ENCODE results near the gene MCF2L.
A peak's percentile ranks its signal among the peaks of the same experiment; 100 is the strongest.

MCF2L gene

DNA sequence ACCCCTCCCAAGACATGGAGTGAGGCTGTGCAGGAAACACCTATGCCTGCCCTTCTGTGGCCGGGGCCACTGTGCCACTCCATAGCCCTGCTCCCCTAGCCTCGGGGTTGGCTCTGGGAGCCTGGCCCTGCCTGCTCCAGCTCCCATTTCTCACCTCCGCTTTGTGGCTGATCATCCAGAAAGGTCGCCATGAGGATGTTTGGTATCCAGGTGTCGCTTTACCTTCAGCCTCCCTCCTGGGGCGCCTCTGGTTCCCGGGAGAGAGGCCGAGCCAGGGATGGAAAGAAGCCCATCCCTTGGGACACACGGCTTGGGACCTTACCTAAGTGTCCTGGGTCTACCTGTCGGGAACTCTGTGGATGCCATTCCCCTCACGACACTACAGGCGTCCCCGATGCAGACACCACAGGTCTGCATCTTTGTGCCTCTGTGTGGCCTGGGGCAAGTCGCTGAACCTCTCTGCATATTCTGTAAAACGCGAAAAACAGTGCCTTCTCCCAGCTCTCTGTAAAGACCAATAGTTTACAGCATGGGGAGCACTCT is 3.4 kb upstream of the MCF2L start:
- no peak overlapping the region for H3K9ac ChIP-seq (ENCODE audit: low read length)
- H3K36me3 ChIP-seq (ENCODE audit: control insufficient read depth, insufficient read depth, low read length), result no peaks in the 10 kb centered on the region
- H3K9me3 ChIP-seq (ENCODE audit: control insufficient read depth, insufficient read depth, low read depth, low read length), result no peaks in the 10 kb centered on the region
- no peaks in the 10 kb centered on the region; the same call in 1 of the 2 replicates for H3K4me1 ChIP-seq (ENCODE audit: control insufficient read depth, insufficient read depth, low read length)
- peaks cover 39% of the 10 kb centered on the region for H3K27me3 ChIP-seq (ENCODE audit: control insufficient read depth, insufficient read depth, low read length)
- no peak overlapping the region for H3K4me3 ChIP-seq (ENCODE audit: low read depth, low read length)
- H3K27ac ChIP-seq (ENCODE audit: low read depth, low read length), result no peak overlapping the region

DNA sequence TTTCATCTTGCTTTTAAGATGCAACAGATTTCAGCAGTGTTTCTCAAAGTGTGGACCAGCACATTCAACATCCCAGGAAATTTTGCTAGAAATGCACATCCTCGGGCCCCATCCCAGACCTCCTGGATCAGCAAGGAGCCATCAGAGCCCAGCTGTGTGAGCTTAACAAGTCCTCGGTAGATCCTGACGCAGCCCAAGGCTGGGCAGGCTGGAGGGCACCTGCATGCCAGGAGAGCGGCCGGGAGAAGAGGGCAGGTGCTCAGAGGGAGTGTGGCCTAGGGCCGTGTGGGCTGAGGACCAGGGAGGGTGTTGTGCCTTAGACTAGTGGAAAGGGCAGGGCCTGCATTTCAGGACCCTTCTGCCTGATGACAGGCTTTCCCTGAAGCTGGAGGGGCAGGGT is 2.2 kb upstream of the MCF2L start:
- Histone ChIP-seq H3K27me3 (ENCODE audit: control insufficient read depth, insufficient read depth, low read length) (peaks cover 46% of the 10 kb centered on the region), H3K9ac (ENCODE audit: low read length) (no peak overlapping the region), H3K9me3 (ENCODE audit: control insufficient read depth, insufficient read depth, low read depth, low read length) (peaks cover 11% of the 10 kb centered on the region)

DNA sequence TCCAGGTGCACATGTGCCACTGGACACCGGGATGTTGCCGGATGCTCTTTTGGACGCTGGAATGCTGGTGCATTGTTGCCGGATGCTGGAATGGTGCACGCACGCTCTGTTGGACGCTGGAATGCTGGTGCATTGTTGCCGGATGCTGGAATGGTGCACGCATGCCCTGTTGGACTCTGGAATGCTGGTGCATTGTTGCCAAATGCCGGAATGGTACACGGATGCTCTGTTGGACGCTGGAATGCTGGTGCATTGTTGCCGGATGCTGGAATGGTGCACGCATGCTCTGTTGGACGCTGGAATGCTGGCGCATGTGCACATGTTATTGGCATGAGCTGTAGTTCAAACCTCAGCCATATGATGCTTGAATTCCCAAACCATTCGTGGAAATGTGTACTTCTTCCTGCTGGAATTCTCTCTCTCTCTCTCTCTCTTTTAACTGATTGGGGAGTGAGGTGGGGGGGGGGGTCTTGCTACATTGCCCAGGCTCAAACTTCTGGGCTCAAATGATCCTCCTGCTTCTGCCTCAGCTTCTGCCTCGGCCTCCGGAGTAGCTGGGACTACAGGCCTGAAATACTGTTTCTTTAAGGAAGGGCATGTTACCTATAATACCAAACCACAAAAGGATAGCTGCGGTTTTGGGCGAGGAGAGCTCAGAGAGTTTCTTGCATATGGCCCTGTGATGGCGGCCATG is 1.2 kb upstream of the MCF2L start:
- Histone ChIP-seq H3K4me3 (ENCODE audit: low read depth, low read length) (peak overlapping the region; percentile 55), H3K9me3 (ENCODE audit: control insufficient read depth, insufficient read depth, low read depth, low read length) (peaks cover 19% of the 10 kb centered on the region), H3K27me3 (ENCODE audit: control insufficient read depth, insufficient read depth, low read length) (peaks cover 46% of the 10 kb centered on the region), H3K27ac (ENCODE audit: low read depth, low read length) (no peak overlapping the region), H3K36me3 (ENCODE audit: control insufficient read depth, insufficient read depth, low read length) (no peaks in the 10 kb centered on the region), H3K4me1 (ENCODE audit: control insufficient read depth, insufficient read depth, low read length) (no peaks in the 10 kb centered on the region; the same call in 1 of the 2 replicates), H3K9ac (ENCODE audit: low read length) (no peak overlapping the region)

More for the DNA sequence above, 2.2 kb upstream of the MCF2L start:
- H3K27ac ChIP-seq (ENCODE audit: low read depth, low read length), result no peak overlapping the region
- H3K36me3 ChIP-seq (ENCODE audit: control insufficient read depth, insufficient read depth, low read length), result no peaks in the 10 kb centered on the region
- no peaks in the 10 kb centered on the region; the same call in 1 of the 2 replicates for H3K4me1 ChIP-seq (ENCODE audit: control insufficient read depth, insufficient read depth, low read length)
- no peak overlapping the region for H3K4me3 ChIP-seq (ENCODE audit: low read depth, low read length)

DNA sequence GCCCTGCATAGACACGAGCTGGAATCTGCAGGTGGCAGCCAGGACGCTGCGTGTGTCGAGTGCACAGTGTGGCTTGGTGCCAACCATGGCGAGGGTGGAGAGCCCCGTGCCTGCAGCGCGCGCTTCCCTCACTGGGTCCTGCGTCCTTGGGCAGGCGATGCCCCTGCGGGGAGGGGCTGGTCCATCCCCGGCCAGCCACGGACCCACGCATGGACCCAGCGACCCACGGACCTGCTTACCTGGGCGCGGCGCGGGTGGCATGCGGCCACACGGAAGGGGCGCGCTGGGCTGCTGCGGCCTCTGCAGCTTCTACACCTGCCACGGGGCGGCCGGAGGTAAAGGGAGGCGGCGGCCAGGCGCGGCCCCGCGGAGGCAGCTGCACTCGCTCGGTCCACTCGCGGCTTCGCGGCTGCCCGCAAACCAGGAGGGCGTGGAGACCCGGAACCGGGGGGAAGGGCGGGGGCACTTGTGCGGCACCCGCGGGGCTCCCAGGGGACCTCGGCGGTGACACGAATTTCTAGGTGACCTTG is 569 bp upstream of the MCF2L start:
- peaks cover 19% of the 10 kb centered on the region for H3K9me3 ChIP-seq (ENCODE audit: control insufficient read depth, insufficient read depth, low read depth, low read length)
- no peak overlapping the region for H3K27ac ChIP-seq (ENCODE audit: low read depth, low read length)
- H3K36me3 ChIP-seq (ENCODE audit: control insufficient read depth, insufficient read depth, low read length), result no peaks in the 10 kb centered on the region
- H3K4me1 ChIP-seq (ENCODE audit: control insufficient read depth, insufficient read depth, low read length), result no peaks in the 10 kb centered on the region; the same call in 1 of the 2 replicates
- H3K9ac ChIP-seq (ENCODE audit: low read length), result peak overlapping the region; percentile 61
- H3K4me3 ChIP-seq (ENCODE audit: low read depth, low read length), result peak overlapping the region; percentile 55
- peaks cover 46% of the 10 kb centered on the region for H3K27me3 ChIP-seq (ENCODE audit: control insufficient read depth, insufficient read depth, low read length)

DNA sequence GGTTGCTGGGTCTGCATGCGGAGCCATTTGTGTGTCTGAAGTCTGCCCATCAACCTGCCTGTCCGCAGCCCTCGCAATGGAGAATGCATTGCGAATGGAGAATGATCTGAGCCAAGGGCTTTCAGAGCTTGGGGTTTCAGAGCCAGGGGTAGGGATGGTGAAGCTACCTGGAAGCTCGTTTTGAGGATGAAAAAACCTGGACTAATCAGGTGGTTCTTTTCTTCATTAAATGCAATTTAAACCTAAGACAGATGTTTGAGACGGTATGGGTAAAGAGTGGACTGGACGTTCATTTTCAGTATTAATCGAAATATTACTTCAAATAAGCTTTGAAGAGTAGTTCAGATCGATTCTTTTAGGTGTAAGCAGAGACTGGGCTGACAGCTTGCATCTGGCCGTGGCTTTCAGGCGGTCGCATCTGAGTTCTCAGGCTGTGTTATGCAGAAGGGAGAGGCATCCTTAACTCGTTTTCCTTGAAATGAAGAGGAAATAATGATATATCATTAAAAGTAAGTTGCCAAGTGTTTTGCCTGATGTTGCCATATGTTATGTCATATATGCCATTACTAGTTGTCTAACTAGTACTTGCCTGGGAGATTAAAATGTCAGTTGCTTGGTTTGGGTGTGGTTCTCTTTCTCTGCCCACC is 801 bp downstream of the MCF2L start:
- Histone ChIP-seq H3K27ac (ENCODE audit: low read depth, low read length) (no peak overlapping the region), H3K36me3 (ENCODE audit: control insufficient read depth, insufficient read depth, low read length) (no peaks in the 10 kb centered on the region), H3K4me1 (ENCODE audit: control insufficient read depth, insufficient read depth, low read length) (no peaks in the 10 kb centered on the region; the same call in 1 of the 2 replicates), H3K9ac (ENCODE audit: low read length) (peak overlapping the region; percentile 15), H3K9me3 (ENCODE audit: control insufficient read depth, insufficient read depth, low read depth, low read length) (peaks cover 19% of the 10 kb centered on the region), H3K27me3 (ENCODE audit: control insufficient read depth, insufficient read depth, low read length) (peaks cover 46% of the 10 kb centered on the region), H3K4me3 (ENCODE audit: low read depth, low read length) (peak overlapping the region; percentile 55)

DNA sequence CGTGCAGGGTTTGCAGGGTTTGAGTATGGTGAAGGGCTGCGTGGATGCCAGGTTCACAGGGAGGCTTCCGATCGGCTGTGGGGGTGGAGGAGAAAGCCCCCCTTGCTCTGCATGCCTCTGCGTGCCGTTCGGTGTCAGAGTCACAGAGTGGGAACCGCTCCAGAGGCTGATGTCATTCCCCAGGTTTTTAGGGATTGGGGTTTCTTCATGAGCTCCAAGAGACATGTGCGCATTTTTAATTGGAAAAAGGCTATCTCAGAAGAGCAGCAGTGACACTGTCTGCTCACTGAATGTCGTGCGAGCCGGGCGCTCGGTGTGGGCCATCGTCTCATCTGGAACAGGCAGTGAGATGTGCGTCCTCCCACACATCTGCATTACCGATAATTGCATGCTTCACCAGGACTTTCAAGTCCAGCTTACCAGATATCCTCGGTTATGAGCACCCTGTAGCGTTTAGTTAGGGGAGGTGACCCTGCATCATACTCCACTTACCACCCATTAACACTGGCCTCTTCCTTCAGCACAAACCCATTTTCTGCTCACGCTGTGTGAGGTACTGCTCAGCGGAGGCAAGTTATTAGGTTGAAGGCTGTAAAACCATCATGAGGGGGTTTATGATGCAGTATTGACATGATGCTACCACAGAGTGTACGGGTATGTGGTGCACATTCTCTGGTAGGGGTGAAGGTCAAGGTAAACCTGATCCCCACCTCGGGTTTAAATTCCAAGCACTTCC is 1.7 kb downstream of the MCF2L start:
- H3K4me3 ChIP-seq (ENCODE audit: low read depth, low read length), result no peak overlapping the region
- peaks cover 19% of the 10 kb centered on the region for H3K9me3 ChIP-seq (ENCODE audit: control insufficient read depth, insufficient read depth, low read depth, low read length)
- no peaks in the 10 kb centered on the region for H3K36me3 ChIP-seq (ENCODE audit: control insufficient read depth, insufficient read depth, low read length)
- peaks cover 42% of the 10 kb centered on the region for H3K27me3 ChIP-seq (ENCODE audit: control insufficient read depth, insufficient read depth, low read length)
- H3K4me1 ChIP-seq (ENCODE audit: control insufficient read depth, insufficient read depth, low read length), result no peaks in the 10 kb centered on the region
- no peak overlapping the region for H3K27ac ChIP-seq (ENCODE audit: low read depth, low read length)
- no peak overlapping the region for H3K9ac ChIP-seq (ENCODE audit: low read length)

DNA sequence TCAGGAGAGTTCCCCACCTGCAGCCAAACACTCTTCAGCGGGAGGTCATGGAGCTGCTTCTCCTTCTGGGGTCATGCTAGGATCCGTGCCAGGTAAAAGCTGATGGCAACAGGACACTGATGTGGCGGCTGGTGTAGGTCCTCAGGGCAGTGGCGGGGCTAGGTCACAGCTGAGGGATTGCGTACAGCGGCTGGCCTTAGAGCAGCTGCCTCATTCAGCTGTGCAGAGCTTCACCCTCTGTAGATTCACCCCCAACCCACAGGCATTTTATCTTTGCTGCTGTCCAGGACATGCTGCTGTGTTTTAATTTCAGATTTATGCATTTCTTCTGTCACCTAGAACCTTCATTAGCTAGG is 2.3 kb downstream of the MCF2L start:
- Histone ChIP-seq H3K4me3 (ENCODE audit: low read depth, low read length) (no peak overlapping the region), H3K36me3 (ENCODE audit: control insufficient read depth, insufficient read depth, low read length) (no peaks in the 10 kb centered on the region), H3K27ac (ENCODE audit: low read depth, low read length) (no peak overlapping the region), H3K9ac (ENCODE audit: low read length) (no peak overlapping the region), H3K4me1 (ENCODE audit: control insufficient read depth, insufficient read depth, low read length) (no peaks in the 10 kb centered on the region), H3K9me3 (ENCODE audit: control insufficient read depth, insufficient read depth, low read depth, low read length) (peaks cover 19% of the 10 kb centered on the region), H3K27me3 (ENCODE audit: control insufficient read depth, insufficient read depth, low read length) (peaks cover 38% of the 10 kb centered on the region)

DNA sequence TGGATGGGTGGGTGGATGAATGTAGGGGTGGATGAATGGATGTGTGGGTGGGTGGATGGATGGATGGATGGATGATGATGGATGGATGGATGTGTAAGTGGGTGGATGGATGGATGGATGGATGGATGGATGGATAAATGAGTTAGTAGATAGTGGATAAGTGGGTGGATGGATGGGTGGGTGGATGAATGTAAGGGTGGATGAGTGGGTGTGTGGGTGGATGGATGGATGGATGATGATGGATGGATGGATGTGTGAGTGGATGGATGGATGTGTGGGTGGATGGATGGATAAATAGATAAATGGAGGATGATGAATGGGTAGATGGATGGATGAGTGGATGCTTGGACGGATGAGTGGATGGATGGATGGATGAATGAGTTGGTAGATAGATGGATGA is 3.2 kb downstream of the MCF2L start:
- Histone ChIP-seq H3K9ac (ENCODE audit: low read length) (no peak overlapping the region), H3K4me3 (ENCODE audit: low read depth, low read length) (no peak overlapping the region), H3K27ac (ENCODE audit: low read depth, low read length) (no peak overlapping the region), H3K4me1 (ENCODE audit: control insufficient read depth, insufficient read depth, low read length) (no peaks in the 10 kb centered on the region), H3K9me3 (ENCODE audit: control insufficient read depth, insufficient read depth, low read depth, low read length) (peaks cover 19% of the 10 kb centered on the region), H3K36me3 (ENCODE audit: control insufficient read depth, insufficient read depth, low read length) (no peaks in the 10 kb centered on the region), H3K27me3 (ENCODE audit: control insufficient read depth, insufficient read depth, low read length) (peaks cover 34% of the 10 kb centered on the region)

DNA sequence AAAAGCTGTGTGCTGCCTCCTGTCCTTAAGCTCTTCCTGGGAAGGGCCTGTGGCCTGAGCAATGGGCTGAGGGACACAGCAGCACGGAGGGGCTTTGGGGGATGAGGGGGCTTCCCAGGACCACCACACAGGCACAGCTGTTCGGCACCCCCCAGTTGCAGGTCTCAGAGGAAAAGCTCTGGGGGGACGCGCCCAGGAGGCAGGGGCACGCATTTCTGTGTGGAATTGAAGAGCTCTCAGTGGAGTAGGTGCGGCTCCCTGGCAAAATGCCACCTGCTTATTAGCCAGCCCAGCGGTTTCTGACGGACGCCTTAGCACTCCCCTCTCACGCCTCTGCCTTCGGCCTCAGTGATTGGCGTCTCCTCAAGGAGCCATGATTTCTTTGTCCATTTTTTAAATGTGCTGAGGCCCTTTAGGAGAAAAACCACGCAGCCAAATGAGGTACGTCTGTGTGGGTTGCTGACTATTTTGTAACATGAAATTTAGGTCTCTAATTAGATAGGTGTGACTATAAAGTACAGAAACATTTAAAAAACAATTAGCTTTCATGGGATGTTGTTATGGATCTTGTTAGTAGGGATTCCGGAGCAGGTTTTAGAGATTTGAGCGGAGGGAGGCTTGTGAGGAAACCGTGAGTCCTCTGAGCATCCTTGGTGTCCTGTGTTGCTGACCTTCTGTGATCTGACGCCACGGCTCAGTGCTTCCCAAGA is 4.0 kb downstream of the MCF2L start:
- Histone ChIP-seq H3K36me3 (ENCODE audit: control insufficient read depth, insufficient read depth, low read length) (no peaks in the 10 kb centered on the region), H3K27me3 (ENCODE audit: control insufficient read depth, insufficient read depth, low read length) (peaks cover 28% of the 10 kb centered on the region), H3K27ac (ENCODE audit: low read depth, low read length) (no peak overlapping the region)

DNA sequence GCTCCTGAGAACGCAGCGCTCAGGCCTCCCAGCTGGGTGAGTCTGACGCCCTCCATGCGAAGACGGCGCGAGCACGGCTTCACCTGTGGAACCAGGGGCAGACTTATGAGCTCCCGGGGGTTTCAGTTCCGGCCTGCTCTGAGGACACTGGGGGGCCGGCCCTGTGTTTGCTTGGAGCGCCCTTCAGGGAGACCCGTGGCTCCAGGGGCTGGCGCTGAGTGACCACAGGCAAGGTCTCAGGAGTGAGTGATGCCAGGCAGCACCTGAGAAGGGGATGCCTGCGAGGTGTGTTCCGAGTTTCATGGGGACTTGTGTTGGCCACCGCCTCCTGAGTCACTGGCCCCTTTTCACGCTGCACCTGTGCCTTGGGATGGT is 4.5 kb downstream of the MCF2L start:
- Histone ChIP-seq H3K9ac (ENCODE audit: low read length) (no peak overlapping the region), H3K9me3 (ENCODE audit: control insufficient read depth, insufficient read depth, low read depth, low read length) (peaks cover 19% of the 10 kb centered on the region), H3K4me1 (ENCODE audit: control insufficient read depth, insufficient read depth, low read length) (no peaks in the 10 kb centered on the region), H3K27ac (ENCODE audit: low read depth, low read length) (no peak overlapping the region), H3K36me3 (ENCODE audit: control insufficient read depth, insufficient read depth, low read length) (no peaks in the 10 kb centered on the region), H3K27me3 (ENCODE audit: control insufficient read depth, insufficient read depth, low read length) (peaks cover 23% of the 10 kb centered on the region), H3K4me3 (ENCODE audit: low read depth, low read length) (no peak overlapping the region)

More for the DNA sequence above, 4.0 kb downstream of the MCF2L start:
- peaks cover 19% of the 10 kb centered on the region for H3K9me3 ChIP-seq (ENCODE audit: control insufficient read depth, insufficient read depth, low read depth, low read length)
- H3K4me3 ChIP-seq (ENCODE audit: low read depth, low read length), result no peak overlapping the region
- no peak overlapping the region for H3K9ac ChIP-seq (ENCODE audit: low read length)
- H3K4me1 ChIP-seq (ENCODE audit: control insufficient read depth, insufficient read depth, low read length), result no peaks in the 10 kb centered on the region
